Fibroblast of villous mesenchyme (primary cell): ENCODE results near the gene TMEM185A. TPM values are rescaled to one million over a fixed set of nuclear protein-coding genes. Genes with fewer than 3 reads are reported as not detected.

Experiments
- DNase-seq: peaks from one replicate; pipeline ENCODE4 v3.0.0-alpha.2; 2010; ENCODE audit warnings: low read depth
- H3K4me3 ChIP-seq: 2 replicates; pipeline ENCODE4 v1.5.1; 2011; ENCODE audit warnings: low read depth, mild to moderate bottlenecking, low read length
- total RNA-seq: library from RNA; depleted of rRNA; stranded (reverse); fragments of >200 nt; gene quantifications from 2 replicates; pipeline ENCODE4 v1.2.3, GENCODE V29; 2012
- TF ChIP-seq, protein P1 (sequence below): IDR thresholded peaks from 2 replicates; pipeline ENCODE4 v1.5.1; 2012; ENCODE audit warnings: low read depth, mild to moderate bottlenecking, low read length; ENCODE audit not compliant: insufficient read depth

The TMEM185A gene
- total RNA-seq, 1 donor, result 17.7 TPM

DNA sequence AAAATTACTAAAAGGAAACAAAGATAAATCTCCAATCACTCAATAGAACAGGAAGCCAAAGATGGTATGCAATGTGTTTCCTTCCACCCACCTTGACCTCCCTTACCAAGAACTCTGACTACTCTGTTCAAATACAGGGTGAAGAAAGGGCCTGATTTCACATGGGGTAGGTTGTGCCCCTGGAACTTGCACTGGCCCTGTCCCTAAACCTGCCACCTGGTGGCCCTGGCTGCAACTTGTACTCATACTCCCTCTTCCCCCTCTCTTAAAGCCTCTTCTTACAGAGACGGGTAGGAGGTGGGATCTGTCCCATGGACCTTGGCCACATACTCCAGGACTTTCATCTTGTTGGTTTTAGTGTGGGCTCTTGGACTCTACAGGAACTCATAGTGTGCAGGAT is 17.3 kb upstream of the TMEM185A start:
- H3K4me3 ChIP-seq, result no peak overlapping the region
- TF ChIP-seq, protein P1, sequence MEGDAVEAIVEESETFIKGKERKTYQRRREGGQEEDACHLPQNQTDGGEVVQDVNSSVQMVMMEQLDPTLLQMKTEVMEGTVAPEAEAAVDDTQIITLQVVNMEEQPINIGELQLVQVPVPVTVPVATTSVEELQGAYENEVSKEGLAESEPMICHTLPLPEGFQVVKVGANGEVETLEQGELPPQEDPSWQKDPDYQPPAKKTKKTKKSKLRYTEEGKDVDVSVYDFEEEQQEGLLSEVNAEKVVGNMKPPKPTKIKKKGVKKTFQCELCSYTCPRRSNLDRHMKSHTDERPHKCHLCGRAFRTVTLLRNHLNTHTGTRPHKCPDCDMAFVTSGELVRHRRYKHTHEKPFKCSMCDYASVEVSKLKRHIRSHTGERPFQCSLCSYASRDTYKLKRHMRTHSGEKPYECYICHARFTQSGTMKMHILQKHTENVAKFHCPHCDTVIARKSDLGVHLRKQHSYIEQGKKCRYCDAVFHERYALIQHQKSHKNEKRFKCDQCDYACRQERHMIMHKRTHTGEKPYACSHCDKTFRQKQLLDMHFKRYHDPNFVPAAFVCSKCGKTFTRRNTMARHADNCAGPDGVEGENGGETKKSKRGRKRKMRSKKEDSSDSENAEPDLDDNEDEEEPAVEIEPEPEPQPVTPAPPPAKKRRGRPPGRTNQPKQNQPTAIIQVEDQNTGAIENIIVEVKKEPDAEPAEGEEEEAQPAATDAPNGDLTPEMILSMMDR, result no peak
- DNase-seq, result no peak

DNA sequence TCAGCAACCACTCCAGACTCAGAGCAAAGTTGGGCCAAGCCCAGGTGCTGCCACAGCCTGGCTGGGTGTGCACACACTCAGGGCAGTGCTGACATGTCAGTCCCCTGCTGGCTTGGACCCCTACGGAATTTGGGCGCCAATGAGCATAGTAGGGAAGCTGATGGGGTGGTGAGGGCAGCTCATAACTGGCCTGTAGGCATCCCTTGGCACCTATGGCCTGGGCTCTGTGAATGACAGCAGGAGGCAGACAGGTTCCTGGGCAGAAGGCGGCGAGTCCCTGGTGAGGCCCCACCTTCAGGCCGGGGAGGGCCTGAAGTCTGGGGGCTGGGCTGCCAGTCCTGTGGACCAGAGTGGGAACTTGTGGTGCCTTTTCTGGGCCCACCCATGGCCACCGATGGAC is 15.9 kb upstream of the TMEM185A start:
- no peak overlapping the region for H3K4me3 ChIP-seq
- TF ChIP-seq, protein P1, result no peak
- no peak for DNase-seq

DNA sequence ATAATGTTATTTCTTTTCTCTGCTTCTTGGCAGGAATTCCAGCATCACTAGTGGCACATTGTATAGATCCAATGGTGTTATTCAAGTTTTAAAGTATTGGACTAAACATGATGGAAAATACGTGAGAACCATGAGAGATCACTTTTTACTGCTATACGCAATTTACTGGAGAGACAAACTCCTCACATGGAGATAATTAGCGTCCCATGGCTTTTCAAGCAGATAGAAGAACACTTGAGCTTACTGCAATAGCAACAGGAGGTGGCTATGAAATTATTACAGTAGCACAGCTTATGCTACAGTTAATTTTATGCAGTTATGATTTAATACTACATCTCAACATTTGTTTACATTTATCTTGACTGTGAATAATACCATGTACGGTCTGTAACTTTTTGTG is 11.9 kb upstream of the TMEM185A start:
- H3K4me3 ChIP-seq, result no peak overlapping the region
- no peak for DNase-seq
- TF ChIP-seq, protein P1, result no peak

DNA sequence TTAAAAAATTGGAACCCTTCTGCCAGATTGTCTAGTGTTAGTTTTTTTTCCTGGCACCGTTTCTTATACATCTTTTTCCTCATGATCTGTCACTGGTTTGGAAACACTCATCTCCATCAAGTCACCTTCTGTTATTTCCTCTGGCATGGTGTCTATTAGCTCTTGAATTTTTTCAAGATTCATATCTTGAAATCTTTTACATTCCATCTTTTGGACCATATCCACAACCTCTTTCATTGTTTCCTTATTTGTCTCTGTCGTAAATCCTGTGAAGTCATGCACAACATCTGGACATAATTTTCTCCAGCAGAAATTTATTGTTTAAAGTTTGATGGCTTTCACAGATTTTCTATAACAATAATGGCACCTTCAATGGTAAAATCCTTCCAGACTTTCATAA is 10.2 kb upstream of the TMEM185A start:
- no peak for DNase-seq

DNA sequence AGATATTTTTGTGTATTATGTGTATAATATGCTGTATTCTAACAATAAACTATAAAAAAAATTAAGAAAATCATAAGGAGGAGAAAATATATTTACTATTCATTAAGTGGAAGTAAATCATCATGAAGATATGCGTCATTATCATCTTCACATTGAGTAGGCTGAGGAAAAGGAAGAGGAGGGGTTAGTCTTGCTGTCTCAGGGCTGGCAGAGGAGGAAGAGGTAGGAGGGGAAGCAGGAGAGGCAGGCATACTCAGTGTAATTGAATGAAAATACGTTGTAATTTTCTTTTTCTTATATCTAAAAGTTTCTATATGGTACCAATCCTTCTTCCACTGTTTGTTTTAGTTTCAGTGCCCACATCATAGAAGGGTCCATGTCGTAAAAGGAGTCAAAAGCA is 9.8 kb upstream of the TMEM185A start:
- H3K4me3 ChIP-seq, result no peak overlapping the region
- no peak for DNase-seq
- TF ChIP-seq, protein P1, result no peak

More for the DNA sequence above, 10.2 kb upstream of the TMEM185A start:
- H3K4me3 ChIP-seq, result no peak overlapping the region
- TF ChIP-seq, protein P1, result no peak

DNA sequence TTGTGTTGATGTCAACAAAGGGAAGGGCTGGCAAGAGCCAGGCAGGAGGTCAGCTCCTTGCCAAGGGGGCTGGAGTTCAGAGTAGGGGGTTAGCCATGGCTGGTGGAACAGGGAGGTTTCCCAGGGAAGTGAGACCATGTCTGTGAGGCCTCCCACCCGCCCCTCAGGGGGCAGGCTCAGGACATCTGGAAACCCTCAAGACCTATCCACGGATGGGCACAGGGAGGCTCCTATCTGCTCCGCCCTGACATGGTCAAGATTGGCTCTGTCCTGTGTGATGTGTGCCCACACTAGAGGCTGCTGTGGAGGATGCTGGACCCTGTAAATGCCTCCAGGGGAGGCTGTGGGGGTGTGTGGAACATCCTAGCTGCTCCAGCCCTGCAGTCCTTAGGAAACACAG is 8.0 kb upstream of the TMEM185A start:
- no peak for DNase-seq
- TF ChIP-seq, protein P1, result no peak
- no peak overlapping the region for H3K4me3 ChIP-seq

DNA sequence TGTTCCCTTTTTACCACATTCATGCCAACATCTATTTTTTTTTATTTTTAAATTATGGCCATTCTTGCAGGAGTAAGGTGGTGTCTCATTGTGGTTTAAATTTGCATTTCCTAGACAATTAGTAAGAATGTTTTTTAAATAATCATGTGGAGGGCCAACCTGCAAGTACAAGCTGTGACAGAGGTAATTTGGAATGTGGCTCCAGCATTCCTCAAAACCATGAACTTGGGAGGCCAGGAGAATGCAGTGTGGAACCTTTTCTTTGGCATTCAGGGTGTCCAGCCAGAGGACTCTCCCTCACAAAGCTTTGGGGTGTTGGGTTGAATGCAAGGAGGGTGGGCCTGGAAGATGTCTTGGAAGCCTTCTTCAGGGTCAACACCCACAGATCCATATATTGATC is 7.3 kb upstream of the TMEM185A start:
- TF ChIP-seq, protein P1, result no peak
- DNase-seq, result no peak

More for the DNA sequence above, 7.3 kb upstream of the TMEM185A start:
- H3K4me3 ChIP-seq, result no peak overlapping the region
